ENCODE data around the gene AK5.

DNA sequence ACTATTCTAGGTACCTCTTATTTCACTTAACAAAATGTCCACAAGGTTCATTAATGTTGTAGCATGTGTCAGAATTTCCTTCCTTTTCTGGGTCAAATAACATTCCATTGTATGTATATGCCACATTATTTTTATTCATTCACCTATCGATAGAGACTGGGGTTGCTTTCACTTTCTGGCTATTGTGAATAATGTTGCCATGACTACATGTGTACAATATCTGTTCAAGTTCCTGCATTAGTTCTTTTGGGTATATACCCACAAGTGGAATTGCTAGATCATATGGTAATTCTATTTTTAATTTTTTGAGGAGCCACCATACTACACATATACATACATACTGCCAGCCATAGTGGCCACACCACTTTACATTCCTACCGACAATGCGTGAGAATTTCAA lies 242.2 kb downstream of the AK5 start:
- TF ChIP-seq POLR2A (IDR thresholded peaks at IDR 0.05): no peak
- TF ChIP-seq, protein P1, sequence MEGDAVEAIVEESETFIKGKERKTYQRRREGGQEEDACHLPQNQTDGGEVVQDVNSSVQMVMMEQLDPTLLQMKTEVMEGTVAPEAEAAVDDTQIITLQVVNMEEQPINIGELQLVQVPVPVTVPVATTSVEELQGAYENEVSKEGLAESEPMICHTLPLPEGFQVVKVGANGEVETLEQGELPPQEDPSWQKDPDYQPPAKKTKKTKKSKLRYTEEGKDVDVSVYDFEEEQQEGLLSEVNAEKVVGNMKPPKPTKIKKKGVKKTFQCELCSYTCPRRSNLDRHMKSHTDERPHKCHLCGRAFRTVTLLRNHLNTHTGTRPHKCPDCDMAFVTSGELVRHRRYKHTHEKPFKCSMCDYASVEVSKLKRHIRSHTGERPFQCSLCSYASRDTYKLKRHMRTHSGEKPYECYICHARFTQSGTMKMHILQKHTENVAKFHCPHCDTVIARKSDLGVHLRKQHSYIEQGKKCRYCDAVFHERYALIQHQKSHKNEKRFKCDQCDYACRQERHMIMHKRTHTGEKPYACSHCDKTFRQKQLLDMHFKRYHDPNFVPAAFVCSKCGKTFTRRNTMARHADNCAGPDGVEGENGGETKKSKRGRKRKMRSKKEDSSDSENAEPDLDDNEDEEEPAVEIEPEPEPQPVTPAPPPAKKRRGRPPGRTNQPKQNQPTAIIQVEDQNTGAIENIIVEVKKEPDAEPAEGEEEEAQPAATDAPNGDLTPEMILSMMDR (IDR thresholded peaks at IDR 0.05): no peak
